H54 (cell line): ENCODE data around the gene ZNF341.
A peak's percentile ranks its signal among the peaks of the same experiment; 100 is the strongest.

Source experiments
- DNase-seq: peaks from one replicate; pipeline ENCODE4 v3.0.0; 2011; ENCODE audit warnings: low spot score, mixed read lengths; ENCODE audit not compliant: insufficient read length
- FAIRE-seq: peaks from 3 replicates; lab custom pipeline; 2011; peaks lifted over from hg19 to GRCh38; lab: Jason Lieb, UNC
- POLR2A ChIP-seq: IDR thresholded peaks from 2 replicates; pipeline ENCODE4 v1.6.1; 2011; ENCODE audit warnings: low read depth, mild to moderate bottlenecking, low read length

Gene ZNF341

DNA sequence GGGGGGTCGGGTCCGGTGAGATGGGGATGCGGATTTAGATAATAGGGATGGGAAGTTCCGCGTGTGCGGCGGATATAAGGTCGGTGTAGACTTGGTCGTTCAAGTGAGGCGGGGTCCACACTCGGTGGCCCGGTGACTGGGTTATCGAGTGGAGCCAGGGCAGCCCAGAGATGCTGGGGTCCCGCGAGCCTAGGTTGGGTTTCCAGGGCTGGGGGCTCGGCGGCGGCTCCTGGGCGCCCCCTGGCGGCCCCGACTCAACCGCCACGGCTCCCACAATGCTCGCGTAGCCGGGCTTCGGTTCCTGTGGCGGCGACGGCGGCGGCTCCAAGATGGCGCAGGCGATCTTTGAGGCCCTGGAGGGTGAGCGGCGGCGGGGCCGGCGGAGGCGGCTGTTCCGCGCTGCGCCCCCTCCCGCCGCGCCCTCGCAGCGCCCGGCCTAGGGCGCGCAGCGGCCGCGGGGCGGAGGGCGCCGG is at the start of gene ZNF341:
Gene ZNF341 (plus strand): TSS at position 304 of the 473 bp plus-strand sequence. CDS start 26 bp downstream, at position 330.
- no peak for FAIRE-seq
- TF ChIP-seq POLR2A, result peak; percentile 72
- DNase-seq, result peak; percentile 92

DNA sequence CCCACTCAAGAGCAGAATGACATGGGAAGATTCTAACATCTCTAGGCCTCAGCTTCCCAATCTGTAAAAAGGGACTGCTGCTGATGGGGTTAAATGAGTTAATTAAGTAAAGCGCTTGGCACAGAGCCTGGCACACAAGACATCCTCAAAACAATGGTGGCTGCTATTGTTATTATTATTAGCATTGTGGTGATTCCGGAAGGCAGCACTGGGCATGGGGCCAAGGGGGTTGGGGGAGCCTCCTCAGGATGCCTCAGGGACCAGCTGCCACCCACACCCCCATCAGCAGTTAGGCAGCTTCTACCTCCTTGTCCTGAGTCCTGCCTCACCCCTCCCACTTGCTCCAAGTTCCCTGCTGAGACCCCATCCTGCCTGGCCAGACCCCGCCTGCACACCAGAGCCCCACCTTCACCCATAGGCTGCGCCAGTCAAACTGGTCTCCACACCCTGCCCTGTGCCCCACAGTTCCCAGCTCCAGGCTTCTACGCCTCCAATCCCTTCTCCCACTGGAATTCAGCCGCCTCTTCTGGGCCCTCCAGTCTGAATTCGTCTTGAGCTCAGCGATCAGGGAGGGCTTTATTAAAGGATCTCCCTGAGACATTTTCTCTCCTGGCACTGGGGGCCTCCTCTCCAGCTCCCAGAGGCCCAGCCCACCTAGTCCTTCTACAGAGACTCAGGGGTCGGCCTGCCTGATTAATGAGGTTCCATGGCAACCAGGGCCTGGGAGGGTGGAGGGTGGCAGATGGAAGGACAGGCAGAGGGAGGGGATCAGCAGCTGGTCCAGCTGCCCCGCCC is 47.1 kb upstream of the ZNF341 start:
- no peak for FAIRE-seq
- no peak for DNase-seq
- peak; percentile 6; the same call in 1 of the 2 replicates for TF ChIP-seq POLR2A

DNA sequence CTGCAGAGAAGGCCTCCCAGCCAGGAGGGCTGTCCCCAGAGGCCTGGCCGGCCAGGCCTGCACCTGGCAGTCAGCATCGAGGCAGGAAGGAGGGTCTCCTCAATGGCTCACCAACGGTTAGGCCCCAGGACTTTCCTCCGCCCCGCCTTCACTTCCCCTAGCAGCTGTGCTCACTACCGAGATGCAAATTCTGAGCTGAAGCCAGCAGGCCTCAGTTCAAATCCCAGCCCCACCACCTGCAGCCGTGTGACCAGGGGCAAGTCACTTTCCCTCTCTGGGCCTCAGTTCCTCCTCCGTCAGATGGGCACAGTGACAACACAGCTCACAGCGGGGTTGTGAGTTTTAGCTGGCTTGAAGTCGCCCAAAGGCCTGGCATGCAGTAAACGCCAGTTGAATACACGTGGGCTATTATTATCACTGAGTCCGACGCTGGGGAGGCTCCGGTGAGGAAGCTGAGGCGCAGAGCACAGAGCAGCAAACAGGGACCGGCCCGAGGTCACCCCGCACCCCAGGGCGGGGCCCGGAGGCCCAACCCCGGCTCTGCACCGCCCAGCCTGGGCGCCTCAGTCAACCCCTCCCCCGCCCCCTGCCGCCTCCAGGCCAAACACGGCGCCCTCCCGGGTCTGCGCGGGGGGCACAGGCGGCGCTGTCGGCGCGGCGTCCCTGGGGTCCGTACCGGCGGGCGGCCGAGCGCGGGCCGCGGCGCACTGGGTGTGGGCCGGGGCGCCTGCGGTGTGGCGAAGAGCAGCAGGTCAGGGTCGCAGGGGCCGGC is 46.3 kb upstream of the ZNF341 start:
- DNase-seq (no peak), FAIRE-seq (no peak)
- TF ChIP-seq POLR2A, result 0 out of 2 replicates have a peak, but pooled peaks have one; percentile 16

DNA sequence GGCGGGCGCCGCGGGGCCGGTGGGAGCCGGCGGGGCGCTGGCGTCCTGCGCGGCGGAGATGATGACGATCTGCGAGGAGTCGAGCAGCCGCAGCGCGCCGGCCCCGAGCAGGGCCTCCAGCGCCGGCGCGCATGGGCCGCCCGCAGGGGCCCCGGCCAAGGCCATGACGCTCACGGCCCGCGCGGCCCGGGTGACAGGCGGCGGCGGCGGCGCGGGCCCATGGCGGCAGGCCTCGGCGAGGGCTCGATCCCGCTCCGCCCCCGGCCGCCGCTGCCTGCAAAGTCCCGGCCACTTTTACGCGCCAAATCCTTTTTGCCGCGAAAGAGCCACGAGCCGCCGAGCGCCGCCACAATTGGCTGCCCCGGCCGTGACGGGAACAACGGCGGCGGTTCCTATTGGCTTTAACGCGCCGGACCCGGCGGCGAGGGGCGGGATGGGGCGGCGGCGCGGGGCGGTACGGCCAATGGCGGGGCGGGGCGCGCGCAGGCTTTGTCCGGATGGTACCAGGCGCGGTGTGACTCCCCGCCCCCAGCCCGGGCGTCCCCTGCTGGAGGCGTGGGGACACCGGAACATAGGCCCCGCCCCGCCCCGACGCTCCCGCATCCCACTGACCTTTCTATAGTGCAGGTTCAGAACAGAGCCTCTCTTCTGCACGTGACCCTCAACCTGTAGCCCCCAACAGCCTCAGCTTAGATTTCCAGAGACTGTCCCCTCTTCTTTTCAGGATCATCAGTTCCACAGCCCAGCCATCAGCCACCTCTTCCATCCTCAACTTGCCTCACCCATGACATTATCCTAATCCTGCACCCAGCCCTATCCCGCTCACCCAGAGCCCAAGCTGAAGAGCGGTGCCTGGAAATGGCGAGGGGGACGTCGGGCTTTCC is 45.5 kb upstream of the ZNF341 start, which contains the start of gene E2F1:
Gene E2F1 (minus strand): TSS at position 286 of the 884 bp plus-strand sequence. CDS start 121 bp downstream, at position 165.
- peak; percentile 98 for DNase-seq
- no peak for FAIRE-seq
- TF ChIP-seq POLR2A, result peak; percentile 46; the same call in 1 of the 2 replicates

DNA sequence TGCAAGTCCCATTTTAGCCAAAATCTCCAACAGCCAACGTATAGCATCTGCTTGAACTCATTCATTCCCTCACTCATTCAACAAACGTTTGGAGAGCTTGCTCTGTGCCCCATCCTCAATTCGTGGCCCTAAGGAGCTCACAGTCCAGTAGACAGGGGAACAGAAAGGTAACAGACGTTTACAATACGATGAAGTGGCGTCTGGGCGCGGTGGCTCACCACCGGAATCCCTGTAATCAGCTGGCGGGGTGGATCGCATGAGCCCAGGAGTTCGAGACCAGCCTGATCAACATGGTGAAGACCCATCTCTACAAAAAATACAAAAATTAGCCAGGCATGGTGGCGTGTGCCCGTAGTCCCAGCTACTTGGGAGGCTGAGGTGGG is 44.8 kb upstream of the ZNF341 start:
- FAIRE-seq (no peak), DNase-seq (no peak)
- TF ChIP-seq POLR2A, result no peak

DNA sequence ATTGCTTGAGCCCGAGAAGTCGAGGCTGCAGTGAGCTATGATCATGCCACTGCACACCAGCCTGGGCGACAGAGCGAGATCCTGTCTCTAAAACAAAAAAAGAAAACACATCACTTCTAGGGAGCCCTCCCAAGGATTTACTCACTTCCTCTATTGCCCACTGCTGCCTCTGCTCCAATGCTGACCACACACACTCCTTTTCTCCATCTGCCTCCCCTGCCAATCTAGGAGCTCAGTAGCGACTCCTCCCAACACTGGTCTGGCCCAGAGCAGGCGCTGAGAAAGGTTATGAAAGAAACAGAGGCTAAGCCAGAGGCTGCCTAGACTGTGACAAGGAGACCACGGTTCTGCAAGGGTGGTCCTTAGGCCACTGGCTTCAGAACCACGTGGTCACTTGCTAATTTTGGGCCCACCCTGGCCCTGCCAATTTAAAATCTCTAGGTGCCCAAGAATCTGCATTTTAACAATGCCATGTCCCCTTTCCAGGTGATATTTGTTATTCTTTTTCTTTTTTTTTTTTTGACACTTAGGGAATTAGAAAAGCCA is 44.4 kb upstream of the ZNF341 start:
- no peak for DNase-seq
- TF ChIP-seq POLR2A, result no peak
- FAIRE-seq, result no peak

DNA sequence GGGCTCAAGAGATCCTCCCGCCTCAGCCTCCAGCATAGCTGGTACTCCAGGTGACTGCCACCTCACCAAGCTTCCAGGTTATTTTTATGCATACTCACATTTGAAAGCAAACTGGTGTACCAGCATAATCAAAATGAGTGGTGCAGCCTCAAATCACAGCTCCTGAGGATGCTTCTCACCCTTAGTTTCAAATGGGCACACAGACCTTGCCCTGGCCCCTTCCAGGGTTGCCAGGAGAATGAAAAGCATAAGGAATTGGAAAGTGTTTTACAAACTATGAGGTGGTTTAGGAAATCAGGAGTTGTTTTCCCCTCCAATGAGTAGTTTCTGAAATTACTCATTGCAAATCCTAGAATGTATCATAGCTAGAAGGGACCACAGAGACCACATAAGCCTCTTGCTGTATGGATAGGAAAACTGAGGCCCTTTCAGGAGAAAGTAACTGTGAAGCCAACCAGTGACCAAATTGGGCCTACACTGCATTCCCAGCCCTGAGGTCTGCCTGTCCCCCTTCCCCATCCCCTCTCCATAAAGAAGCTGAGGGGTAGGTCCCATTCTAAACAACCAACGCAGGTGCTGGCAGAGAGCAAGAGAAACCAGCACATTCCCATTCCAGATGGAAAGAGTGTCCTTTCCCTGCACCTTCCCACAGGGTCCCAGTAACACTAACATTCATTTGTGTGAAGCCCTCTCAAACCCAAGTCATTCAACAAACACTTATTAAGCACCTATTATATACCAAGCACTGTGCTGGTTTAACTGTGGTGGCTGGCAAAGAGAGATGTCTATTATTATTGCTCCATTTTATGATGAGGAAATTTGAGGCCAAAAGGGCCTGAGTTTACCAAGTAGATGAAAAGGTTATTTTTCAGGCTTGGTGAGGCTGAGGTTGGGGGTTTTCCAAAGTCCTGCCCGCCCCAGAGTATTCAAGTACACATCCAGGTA is 43.5 kb upstream of the ZNF341 start:
- no peak for FAIRE-seq
- no peak for TF ChIP-seq POLR2A
- no peak for DNase-seq

DNA sequence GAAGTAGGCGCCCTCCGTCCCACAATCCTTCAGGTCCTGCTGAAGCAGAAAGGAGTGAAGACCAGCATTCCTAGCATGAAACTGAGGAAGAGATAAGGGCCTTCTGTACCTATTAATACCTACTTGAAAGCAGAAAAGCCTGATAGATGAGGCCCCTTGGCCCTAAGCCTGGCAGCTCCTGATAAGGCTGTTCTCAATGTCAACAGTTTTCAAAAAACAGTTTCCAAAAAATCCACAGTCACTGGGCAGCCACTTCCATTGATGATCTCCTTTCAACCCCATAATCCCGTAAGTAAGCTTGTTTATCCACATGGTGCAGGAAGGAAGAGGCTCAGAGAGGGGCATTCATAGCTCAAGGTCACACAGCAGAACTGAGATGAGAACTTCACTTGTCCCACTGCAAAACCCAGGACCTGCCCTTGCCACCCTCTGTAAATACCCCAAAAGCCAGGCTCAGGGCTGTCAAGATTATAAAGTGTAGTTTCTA is 42.8 kb upstream of the ZNF341 start:
- FAIRE-seq (no peak), DNase-seq (no peak)
- TF ChIP-seq POLR2A, result no peak

DNA sequence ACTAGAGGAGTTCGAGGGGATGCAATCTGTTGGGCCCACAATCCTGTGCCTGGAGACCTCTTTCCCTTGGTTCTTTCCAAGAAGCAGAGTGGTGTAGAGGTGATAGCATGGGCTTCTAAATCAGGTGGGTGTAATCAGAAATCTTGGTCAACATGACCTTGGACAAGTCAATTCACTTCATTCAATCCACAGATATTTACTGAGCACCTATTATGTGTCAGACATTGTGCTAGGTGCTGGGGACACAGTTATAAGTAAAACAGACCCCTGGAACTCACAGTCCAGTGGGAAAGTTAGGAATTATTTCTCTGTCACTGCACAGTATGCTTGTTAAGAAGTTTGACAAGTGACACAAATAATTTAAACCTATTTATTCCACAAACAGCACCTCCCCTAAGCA is 42.3 kb upstream of the ZNF341 start:
- TF ChIP-seq POLR2A, result no peak
- no peak for FAIRE-seq
- no peak for DNase-seq

DNA sequence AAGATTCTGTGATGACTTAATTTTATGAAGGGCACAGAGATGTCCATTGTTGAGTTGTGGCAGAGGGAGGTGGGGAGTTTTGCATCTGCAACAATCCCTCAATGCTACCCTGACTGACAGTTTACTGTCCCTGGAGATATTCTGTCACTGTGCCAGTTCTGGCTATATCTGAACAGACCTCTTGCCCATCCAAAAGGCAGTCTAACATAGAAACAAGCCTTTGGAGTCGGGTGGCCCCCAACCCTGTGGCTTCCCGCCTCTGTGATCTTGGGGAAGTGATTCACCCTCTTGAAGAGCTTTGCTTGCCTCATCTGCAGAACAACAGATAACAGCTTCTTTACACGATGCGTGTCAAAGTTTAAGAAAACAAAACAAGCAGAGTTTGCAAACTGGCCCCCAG is 41.8 kb upstream of the ZNF341 start:
- no peak for FAIRE-seq
- no peak for DNase-seq
- TF ChIP-seq POLR2A, result no peak

DNA sequence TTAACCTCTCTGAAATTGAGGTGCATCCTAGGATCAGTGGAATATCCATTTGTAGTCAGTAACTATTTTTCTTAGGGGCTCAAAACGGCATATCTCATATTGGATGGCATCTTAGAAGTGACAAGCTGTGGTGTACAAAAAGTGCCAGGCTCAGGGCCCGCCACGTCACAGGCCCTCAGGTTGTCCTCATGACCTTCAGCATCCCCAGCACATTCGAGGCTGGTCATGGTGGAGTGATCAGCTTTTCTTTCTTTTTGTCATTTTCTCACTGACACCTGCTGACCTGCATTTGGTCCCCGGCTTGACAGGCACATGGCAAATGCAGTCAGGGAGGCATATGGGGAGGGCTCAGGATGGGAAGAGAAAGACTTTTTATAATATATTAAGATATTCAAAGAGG is 38.5 kb upstream of the ZNF341 start:
- no peak for DNase-seq
- no peak for FAIRE-seq
- no peak for TF ChIP-seq POLR2A
